HG03060 (cell line): ENCODE data around the gene GNAL.

Source experiments
- ATAC-seq: cut with Tn5 transposase; IDR thresholded peaks from one replicate; pipeline ENCODE4 v1.9.1; 2021; ENCODE audit warnings: low read depth, moderate number of reproducible peaks; ENCODE audit not compliant: unreplicated experiment

Gene GNAL

GRCh38 chr18:11719050-11719449 is 30.0 kb downstream of the GNAL start:
- no peak for ATAC-seq

- ATAC-seq: no peak
Measured at GRCh38 chr18:11719621-11720020, 30.6 kb downstream of the GNAL start.

GRCh38 chr18:11721720-11722119 is 32.7 kb downstream of the GNAL start:
- ATAC-seq: no peak

GRCh38 chr18:11724781-11725180 is 35.7 kb downstream of the GNAL start:
- ATAC-seq: no peak

DNA sequence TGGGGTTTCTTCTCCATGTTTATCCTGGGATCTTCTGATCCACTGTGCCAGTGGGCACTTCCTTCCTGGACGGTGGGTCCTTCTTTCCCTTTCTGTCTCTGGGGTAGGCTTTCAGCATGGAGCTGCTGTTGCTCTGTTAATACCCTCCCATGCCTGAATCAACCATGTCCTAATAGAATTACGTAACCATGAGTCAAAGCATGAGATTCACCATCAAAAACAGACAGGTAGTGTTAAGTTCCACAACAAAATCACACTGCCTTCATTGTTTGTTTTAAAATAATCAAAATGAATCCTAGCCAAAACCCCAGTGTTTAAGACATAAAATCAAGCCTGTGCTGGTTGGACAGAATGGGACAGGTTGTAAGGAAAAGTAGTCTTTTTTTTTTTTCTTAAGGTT is 37.5 kb downstream of the GNAL start:
- ATAC-seq: no peak

- no peak for ATAC-seq
Measured at GRCh38 chr18:11728249-11728648, 39.2 kb downstream of the GNAL start.

- no peak for ATAC-seq
Measured at GRCh38 chr18:11729556-11729955, 40.5 kb downstream of the GNAL start.

GRCh38 chr18:11733031-11733430 is 44.0 kb downstream of the GNAL start:
- no peak for ATAC-seq

GRCh38 chr18:11736656-11737055 is 47.6 kb downstream of the GNAL start:
- no peak for ATAC-seq

DNA sequence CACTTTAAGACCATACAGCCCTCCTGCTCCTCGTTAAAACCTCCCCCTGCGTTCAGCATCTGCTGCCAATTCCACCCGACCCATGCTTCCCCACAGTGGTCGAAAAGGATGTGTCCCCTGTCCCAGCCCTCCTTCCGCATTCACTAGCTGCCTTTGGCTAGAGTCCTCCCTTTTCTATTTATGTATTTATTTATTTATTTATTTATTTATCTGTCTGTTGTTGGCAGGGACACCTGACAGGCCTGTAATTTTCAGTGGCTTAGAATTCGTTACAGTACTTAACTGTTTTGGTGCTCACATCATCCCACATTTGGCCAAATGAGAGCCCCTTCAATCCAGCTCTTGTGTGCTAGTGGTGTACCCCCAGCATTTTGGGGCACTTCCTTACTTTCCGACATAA is 50.8 kb downstream of the GNAL start:
- no peak for ATAC-seq

GRCh38 chr18:11740461-11740860 is 51.4 kb downstream of the GNAL start:
- ATAC-seq: no peak

DNA sequence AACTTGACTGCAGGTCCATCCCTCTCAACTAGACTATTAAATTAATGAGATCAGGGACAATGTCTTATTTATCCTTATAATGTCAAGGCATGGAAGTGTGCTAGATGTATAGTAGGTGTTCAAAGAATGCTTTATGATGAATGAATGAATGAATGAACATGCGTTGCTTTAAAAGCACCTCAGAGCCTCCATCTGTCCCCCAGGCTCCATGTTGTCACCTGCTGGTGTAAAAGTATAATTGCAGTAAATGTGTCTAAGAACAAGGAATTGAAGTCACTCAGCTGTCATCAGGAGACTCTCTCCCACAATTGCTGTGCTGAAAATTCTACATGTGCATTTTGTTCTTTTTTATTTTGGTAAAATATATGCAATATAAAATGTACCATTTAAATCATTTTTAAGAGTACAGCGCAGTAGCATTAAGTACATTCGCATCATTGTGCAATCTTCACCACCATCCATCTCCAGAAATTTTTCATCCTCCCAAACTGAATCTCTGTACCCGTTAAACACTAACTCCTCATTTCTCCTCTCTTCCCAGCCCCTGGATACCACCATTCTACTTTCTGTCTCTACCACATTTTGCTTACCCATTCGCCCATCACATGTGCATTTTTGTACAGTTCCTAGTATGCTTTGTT is 52.6 kb downstream of the GNAL start:
- ATAC-seq: no peak

GRCh38 chr18:11745521-11745920 is 56.5 kb downstream of the GNAL start:
- no peak for ATAC-seq

DNA sequence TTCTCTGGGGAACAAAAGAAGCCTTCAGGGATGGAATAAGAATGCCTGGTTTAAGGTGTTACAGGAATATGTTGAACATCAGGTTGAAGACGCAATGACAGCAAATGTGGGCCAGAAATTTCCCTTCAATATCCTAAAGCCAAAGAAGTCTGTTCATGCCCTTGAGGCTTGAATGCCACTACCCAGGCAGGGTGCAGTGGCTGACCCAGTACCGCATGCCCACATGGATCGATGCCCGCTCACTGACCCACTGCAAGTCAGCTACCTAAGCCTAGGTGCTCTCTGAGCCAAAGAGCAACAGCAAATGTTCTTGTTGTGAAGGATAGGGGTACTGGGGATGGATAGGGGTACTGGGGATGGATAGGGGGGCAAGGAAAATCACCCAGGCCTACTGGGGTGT is 58.2 kb downstream of the GNAL start:
- no peak for ATAC-seq

- ATAC-seq: no peak
Measured at GRCh38 chr18:11747731-11748130, 58.7 kb downstream of the GNAL start.

- ATAC-seq: no peak
Measured at GRCh38 chr18:11749305-11749704, 60.2 kb downstream of the GNAL start.

DNA sequence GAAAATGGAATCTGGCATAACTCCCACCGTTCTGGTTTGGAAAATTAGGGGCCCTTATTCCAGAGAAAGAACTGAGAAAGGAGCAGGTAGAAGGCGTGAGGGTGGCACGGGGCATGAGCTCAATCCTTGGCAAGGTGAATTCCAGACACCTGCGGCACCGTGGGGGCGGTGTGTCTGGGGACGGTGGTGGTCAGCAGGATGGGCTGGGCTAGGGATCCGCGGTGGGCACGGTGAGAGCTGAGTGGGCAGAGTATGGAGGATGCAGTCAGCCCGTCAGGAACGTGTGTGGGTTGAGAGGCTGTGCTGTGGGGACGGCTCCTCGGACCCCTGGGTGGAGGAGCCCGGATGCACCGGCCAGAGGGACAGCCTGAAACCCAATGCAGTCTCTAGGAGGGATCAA is 61.1 kb downstream of the GNAL start:
- no peak for ATAC-seq

GRCh38 chr18:11750581-11751310 is 61.7 kb downstream of the GNAL start:
- no peak for ATAC-seq

DNA sequence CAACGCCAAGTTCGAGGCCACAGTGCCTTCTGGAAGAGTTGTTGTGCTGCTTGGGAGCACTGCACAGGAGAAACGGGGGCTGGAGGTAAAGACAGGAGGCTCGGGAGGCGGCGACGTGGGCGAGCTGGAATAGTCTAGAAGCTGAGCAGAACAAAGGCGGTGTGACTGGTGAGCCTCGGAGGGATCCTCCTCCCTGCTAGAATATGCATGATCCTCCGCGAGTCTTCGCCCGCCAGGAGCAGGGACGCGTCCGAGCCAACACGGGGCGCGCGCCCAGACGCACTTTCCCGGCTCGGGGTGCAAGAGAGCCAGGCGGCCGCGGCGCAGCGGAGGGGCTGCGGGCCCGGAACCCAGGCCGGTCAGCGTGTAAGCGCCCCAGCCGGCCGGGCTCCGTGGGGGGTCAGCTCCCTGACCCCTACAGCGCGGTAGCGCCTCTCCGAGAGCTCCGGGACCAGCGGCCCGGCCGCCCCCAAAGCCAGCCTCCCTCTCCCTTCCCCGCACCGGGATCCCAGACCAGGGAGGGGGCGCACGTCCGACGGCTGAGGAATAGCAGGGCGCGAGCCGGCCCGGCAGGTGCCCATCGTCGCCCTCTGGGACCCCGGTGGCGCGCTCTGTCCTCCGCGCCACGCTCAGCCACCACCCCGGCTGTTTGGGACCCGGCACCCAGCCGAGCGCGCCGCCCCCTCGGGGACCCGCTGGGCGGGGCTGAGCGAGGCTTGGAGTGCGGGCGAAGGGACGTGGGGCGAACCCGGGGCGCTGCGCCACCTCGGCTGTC is 62.5 kb downstream of the GNAL start:
- ATAC-seq: no peak

- no peak for ATAC-seq
Measured at GRCh38 chr18:11752116-11752911, 63.2 kb downstream of the GNAL start.

- no peak for ATAC-seq
Measured at GRCh38 chr18:11754979-11755378, 65.9 kb downstream of the GNAL start.
